H9 (cell line): ENCODE data around the gene MYO1D. TPM values are rescaled to one million over a fixed set of nuclear protein-coding genes. Genes with fewer than 3 reads are reported as not detected.

Experiments
- DNase-seq: peaks from one replicate; pipeline ENCODE4 v3.0.0-alpha.2; 2017
- H2AFZ ChIP-seq: one replicate; pipeline ENCODE4 v1.6.1; 2013; ENCODE audit warnings: mild to moderate bottlenecking, low read length, control low read depth, moderate library complexity
- H2AK5ac ChIP-seq: 2 replicates; pipeline ENCODE4 v1.6.1; 2013; ENCODE audit warnings: low read length, control low read depth, mixed read lengths; ENCODE audit not compliant: insufficient read length
- H2BK120ac ChIP-seq: one replicate; pipeline ENCODE4 v1.6.1; 2013; ENCODE audit warnings: low read depth, mild to moderate bottlenecking, low read length, control low read depth, inconsistent platforms; ENCODE audit not compliant: poor library complexity, severe bottlenecking
- H2BK12ac ChIP-seq: 2 replicates; pipeline ENCODE4 v1.6.1; 2013; ENCODE audit warnings: low read length, control low read depth, mixed read lengths, low read depth; ENCODE audit not compliant: insufficient read length
- H2BK15ac ChIP-seq: 2 replicates; pipeline ENCODE4 v1.6.1; 2013; ENCODE audit warnings: low read depth, low read length, control low read depth
- H2BK20ac ChIP-seq: one replicate; pipeline ENCODE4 v1.6.1; 2013; ENCODE audit warnings: low read depth, mild to moderate bottlenecking, low read length, control low read depth, inconsistent platforms; ENCODE audit not compliant: poor library complexity, severe bottlenecking
- H2BK5ac ChIP-seq: 2 replicates; pipeline ENCODE4 v1.6.1; 2013; ENCODE audit warnings: low read length, control low read depth, mixed read lengths; ENCODE audit not compliant: insufficient read length
- H3K14ac ChIP-seq: 2 replicates; pipeline ENCODE4 v1.6.1; 2013; ENCODE audit warnings: low read length, control low read depth; ENCODE audit not compliant: insufficient read depth
- H3K18ac ChIP-seq: 2 replicates; pipeline ENCODE4 v1.6.1; 2013; ENCODE audit warnings: low read depth, mild to moderate bottlenecking, mixed read lengths, low read length, control low read depth; ENCODE audit not compliant: insufficient read length
- H3K23ac ChIP-seq: 2 replicates; pipeline ENCODE4 v1.6.1; 2013; ENCODE audit warnings: low read length, control low read depth, mixed read lengths, low read depth; ENCODE audit not compliant: insufficient read length
- H3K23me2 ChIP-seq: 2 replicates; pipeline ENCODE4 v1.6.1; 2013; ENCODE audit warnings: low read depth, mild to moderate bottlenecking, mixed read lengths, low read length, control low read depth; ENCODE audit not compliant: insufficient read length, poor library complexity, severe bottlenecking
- H3K27ac ChIP-seq: 2 replicates; pipeline ENCODE4 v1.5.1; 2013; ENCODE audit warnings: low read length, control low read depth, mixed read lengths, low read depth; ENCODE audit not compliant: insufficient read length
- H3K27me3 ChIP-seq: 2 replicates; pipeline ENCODE4 v1.6.1; 2013; ENCODE audit warnings: low read length, control low read depth, inconsistent platforms; ENCODE audit not compliant: insufficient read depth
- H3K4ac ChIP-seq: 2 replicates; pipeline ENCODE4 v1.6.1; 2013; ENCODE audit warnings: low read depth, mild to moderate bottlenecking, control low read depth, inconsistent platforms, low read length, moderate library complexity
- H3K4me1 ChIP-seq: 2 replicates; pipeline ENCODE4 v1.6.1; 2013; ENCODE audit warnings: low read length, control low read depth, inconsistent platforms; ENCODE audit not compliant: insufficient read depth
- H3K4me2 ChIP-seq: 2 replicates; pipeline ENCODE4 v1.6.1; 2013; ENCODE audit warnings: low read length, control low read depth, mixed read lengths; ENCODE audit not compliant: insufficient read length, insufficient read depth
- H3K56ac ChIP-seq: 2 replicates; pipeline ENCODE4 v1.6.1; 2013; ENCODE audit warnings: low read depth, mild to moderate bottlenecking, mixed read lengths, low read length, control low read depth; ENCODE audit not compliant: insufficient read length
- H3K79me1 ChIP-seq: 2 replicates; pipeline ENCODE4 v1.6.1; 2013; ENCODE audit warnings: low read depth, mild to moderate bottlenecking, moderate library complexity, low read length, control low read depth, inconsistent platforms; ENCODE audit not compliant: insufficient read depth, poor library complexity, severe bottlenecking
- H3K79me2 ChIP-seq: 2 replicates; pipeline ENCODE4 v1.6.1; 2013; ENCODE audit warnings: low read length, control low read depth, inconsistent platforms; ENCODE audit not compliant: insufficient read depth
- H3K9ac ChIP-seq: 2 replicates; pipeline ENCODE4 v1.6.1; 2013; ENCODE audit warnings: low read length, control low read depth, mixed read lengths; ENCODE audit not compliant: insufficient read length; ENCODE audit errors: extremely low read depth
- H3K9me3 ChIP-seq: one replicate; pipeline ENCODE4 v1.6.1; 2013; ENCODE audit warnings: low read depth, low read length, inconsistent platforms; ENCODE audit not compliant: control insufficient read depth
- H3T11ph ChIP-seq: one replicate; pipeline ENCODE4 v1.6.1; 2013; ENCODE audit warnings: mild to moderate bottlenecking, low read length, control low read depth, inconsistent platforms
- H4K20me1 ChIP-seq: one replicate; pipeline ENCODE4 v1.6.1; 2013; ENCODE audit not compliant: control insufficient read depth, insufficient read length, insufficient read depth
- H4K5ac ChIP-seq: 2 replicates; pipeline ENCODE4 v1.6.1; 2013; ENCODE audit warnings: low read depth, mild to moderate bottlenecking, mixed read lengths, low read length, control low read depth; ENCODE audit not compliant: insufficient read length
- H4K8ac ChIP-seq: replicated peaks from 2 replicates; pipeline ENCODE4 v1.6.1; 2013; ENCODE audit warnings: low read length, control low read depth, mixed read lengths, low read depth; ENCODE audit not compliant: insufficient read length
- H4K91ac ChIP-seq: 2 replicates; pipeline ENCODE4 v1.6.1; 2013; ENCODE audit warnings: low read depth, mild to moderate bottlenecking, moderate library complexity, mixed read lengths, low read length, control low read depth; ENCODE audit not compliant: insufficient read length
- H3K27ac Mint-ChIP-seq, 3 experiments: 2 replicates in 2 of 3; 3 replicates in 1 of 3; pipeline ENCODE4 v1.8.0; 2020 to 2021; ENCODE audit warnings: mixed read lengths in 3 of 3, mild to moderate bottlenecking in 1 of 3, moderate library complexity in 1 of 3
- H3K27me3 Mint-ChIP-seq: 2 replicates; pipeline ENCODE4 v1.8.0; 2021; ENCODE audit warnings: low read depth, mild to moderate bottlenecking, moderate library complexity, mixed read lengths
- H3K36me3 Mint-ChIP-seq, 3 experiments: 2 replicates in 2 of 3; 3 replicates in 1 of 3; pipeline ENCODE4 v1.8.0; 2020 to 2021; ENCODE audit warnings: low read depth in 3 of 3, mixed read lengths in 3 of 3; ENCODE audit not compliant: insufficient read depth in 1 of 3
- H3K4me1 Mint-ChIP-seq, 2 experiments: 2 replicates each; pipeline ENCODE4 v1.8.0; 2020; ENCODE audit warnings: mixed read lengths in 2 of 2
- H3K4me3 Mint-ChIP-seq, 2 experiments: 2 replicates in 1 of 2; 3 replicates in 1 of 2; pipeline ENCODE4 v1.8.0; 2020 to 2021; ENCODE audit warnings: mild to moderate bottlenecking in 2 of 2, mixed read lengths in 2 of 2, moderate library complexity in 1 of 2
- H3K9me3 Mint-ChIP-seq, 2 experiments: 2 replicates in 1 of 2; 3 replicates in 1 of 2; pipeline ENCODE4 v1.8.0; 2020; ENCODE audit warnings: mild to moderate bottlenecking in 2 of 2, mixed read lengths in 2 of 2, moderate library complexity in 1 of 2
- WGBS: extraction: QIAGEN DNeasy Blood & Tissue Kit; methylation state at CpG from one replicate; pipeline ENCODE4 v1.1.7; 2013; ENCODE audit warnings: missing lambda C conversion rate, low lambda C conversion rate, mixed read lengths; ENCODE audit not compliant: insufficient read length; ENCODE audit errors: extremely low coverage; 5-methylcytosine and 5-hydroxymethylcytosine counted together
- total RNA-seq: library from RNA; stranded (reverse); gene quantifications from 2 replicates; pipeline ENCODE4 v1.2.1, GENCODE V29; 2021
- TF ChIP-seq, protein P1 (sequence below): fragments of 200-600 bp; sonication (generic); conservative IDR thresholded peaks from 3 replicates; pipeline ENCODE4 v1.8.0; 2021; ENCODE audit warnings: antibody characterized with exemption, mild to moderate bottlenecking

The MYO1D gene
- total RNA-seq, 1 experiment from 2014 or later, result 19.0 TPM

DNA sequence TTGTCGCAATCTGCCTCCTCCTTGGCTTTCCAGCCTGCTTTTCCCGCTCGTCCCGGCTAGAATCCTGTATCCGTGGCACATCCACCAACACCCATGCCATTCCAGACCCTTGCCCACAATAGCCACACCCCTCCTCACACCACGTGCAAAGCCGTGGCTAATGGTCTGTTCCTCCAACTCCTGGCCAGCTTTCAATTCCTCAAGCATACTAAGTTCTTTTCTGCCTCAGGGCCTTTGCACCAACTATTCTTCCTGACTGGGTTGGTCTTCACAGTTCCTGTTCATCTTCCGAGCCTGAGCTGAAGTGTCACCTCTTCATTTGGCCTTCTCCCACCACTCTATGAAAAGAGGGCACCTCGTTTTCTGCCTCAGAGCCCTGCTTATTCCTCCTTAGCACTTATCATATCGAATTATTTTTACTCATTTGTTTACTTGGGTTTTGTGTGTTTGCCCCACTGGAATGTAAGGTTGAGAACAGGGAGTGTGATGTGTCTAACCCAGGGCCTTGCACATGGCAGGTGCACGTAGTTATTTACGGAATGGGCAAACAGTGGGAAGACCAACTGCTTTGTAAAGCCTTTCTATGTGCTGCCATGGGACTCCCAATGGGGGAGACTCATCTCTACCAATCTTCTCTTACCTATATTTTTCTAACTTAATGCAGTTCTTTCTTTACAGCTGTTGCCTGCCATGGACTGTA, 321.2 kb downstream of the MYO1D start:
- Histone ChIP-seq H3K27me3 (no peaks in the 10 kb centered on the region), H2BK12ac (no peak overlapping the region), H3K79me2 (no peaks in the 10 kb centered on the region), H2BK15ac (no peak overlapping the region), H2BK20ac (no peak overlapping the region), H3K9me3 (no peaks in the 10 kb centered on the region), H3T11ph (no peak overlapping the region), H2AFZ (no peak overlapping the region), H3K79me1 (no peaks in the 10 kb centered on the region), H3K56ac (no peak overlapping the region), H4K8ac (no peak overlapping the region), H4K20me1 (no peaks in the 10 kb centered on the region), H4K5ac (no peak overlapping the region), H3K27ac (no peak overlapping the region), H3K4ac (no peak overlapping the region), H2AK5ac (no peak overlapping the region), H3K18ac (no peak overlapping the region), H3K9ac (no peak overlapping the region), H3K23ac (no peak overlapping the region), H2BK120ac (no peak overlapping the region), H2BK5ac (no peak overlapping the region), H3K14ac (no peak overlapping the region), H3K4me2 (no peak overlapping the region), H3K4me1 (0 out of 2 replicates have a peak, but pooled peaks cover 1% of the 10 kb centered on the region), H4K91ac (no peak overlapping the region), H3K23me2 (no peaks in the 10 kb centered on the region)
- Mint-ChIP-seq H3K4me1 (peaks cover 15 to 18% of the 10 kb centered on the region in 2 experiments), H3K27ac (peak overlapping the region in 1 of 3 experiments; percentile 68; a peak in 2 of 7 replicates), H3K4me3 (no peak overlapping the region), H3K27me3 (no peaks in the 10 kb centered on the region; the same call in 1 of the 2 replicates), H3K9me3 (no peaks in the 10 kb centered on the region), H3K36me3 (no peaks in the 10 kb centered on the region)
- TF ChIP-seq, protein P1, sequence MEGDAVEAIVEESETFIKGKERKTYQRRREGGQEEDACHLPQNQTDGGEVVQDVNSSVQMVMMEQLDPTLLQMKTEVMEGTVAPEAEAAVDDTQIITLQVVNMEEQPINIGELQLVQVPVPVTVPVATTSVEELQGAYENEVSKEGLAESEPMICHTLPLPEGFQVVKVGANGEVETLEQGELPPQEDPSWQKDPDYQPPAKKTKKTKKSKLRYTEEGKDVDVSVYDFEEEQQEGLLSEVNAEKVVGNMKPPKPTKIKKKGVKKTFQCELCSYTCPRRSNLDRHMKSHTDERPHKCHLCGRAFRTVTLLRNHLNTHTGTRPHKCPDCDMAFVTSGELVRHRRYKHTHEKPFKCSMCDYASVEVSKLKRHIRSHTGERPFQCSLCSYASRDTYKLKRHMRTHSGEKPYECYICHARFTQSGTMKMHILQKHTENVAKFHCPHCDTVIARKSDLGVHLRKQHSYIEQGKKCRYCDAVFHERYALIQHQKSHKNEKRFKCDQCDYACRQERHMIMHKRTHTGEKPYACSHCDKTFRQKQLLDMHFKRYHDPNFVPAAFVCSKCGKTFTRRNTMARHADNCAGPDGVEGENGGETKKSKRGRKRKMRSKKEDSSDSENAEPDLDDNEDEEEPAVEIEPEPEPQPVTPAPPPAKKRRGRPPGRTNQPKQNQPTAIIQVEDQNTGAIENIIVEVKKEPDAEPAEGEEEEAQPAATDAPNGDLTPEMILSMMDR, result no peak
- no CpG with 5 or more reads among the region's 12 CpGs for WGBS
- DNase-seq, result no peak
